ENCODE data around the gene TBC1D16.

Gene TBC1D16

GRCh38 chr17:79942591-79943346 is 92.9 kb downstream of the TBC1D16 start:
- peak; percentile 21 for DNase-seq (ENCODE audit: low read depth)
- no peak for TF ChIP-seq CTCF (IDR thresholded peaks at IDR 0.05; ENCODE audit: insufficient read depth, low read depth, low read length, missing control alignments)
- H3K4me3 ChIP-seq (ENCODE audit: low read depth, low read length): no peak overlapping the region

GRCh38 chr17:79942011-79942405 is 93.7 kb downstream of the TBC1D16 start:
- DNase-seq (ENCODE audit: low read depth): no peak
- H3K4me3 ChIP-seq (ENCODE audit: low read depth, low read length): no peak overlapping the region
- no peak for TF ChIP-seq CTCF (IDR thresholded peaks at IDR 0.05; ENCODE audit: insufficient read depth, low read depth, low read length, missing control alignments)

GRCh38 chr17:79941088-79942010 is 94.3 kb downstream of the TBC1D16 start:
- DNase-seq (ENCODE audit: low read depth): no peak
- no peak overlapping the region for H3K4me3 ChIP-seq (ENCODE audit: low read depth, low read length)
- TF ChIP-seq CTCF (IDR thresholded peaks at IDR 0.05; ENCODE audit: insufficient read depth, low read depth, low read length, missing control alignments): no peak

- no peak for TF ChIP-seq CTCF (IDR thresholded peaks at IDR 0.05; ENCODE audit: insufficient read depth, low read depth, low read length, missing control alignments)
- no peak for DNase-seq (ENCODE audit: low read depth)
- no peak overlapping the region for H3K4me3 ChIP-seq (ENCODE audit: low read depth, low read length)
These were observed 95.1 kb downstream of the TBC1D16 start for GRCh38 chr17:79940459-79941087.

GRCh38 chr17:79939755-79940458 is 95.8 kb downstream of the TBC1D16 start:
- H3K4me3 ChIP-seq (ENCODE audit: low read depth, low read length): no peak overlapping the region
- no peak for TF ChIP-seq CTCF (IDR thresholded peaks at IDR 0.05; ENCODE audit: insufficient read depth, low read depth, low read length, missing control alignments)
- DNase-seq (ENCODE audit: low read depth): no peak

- no peak overlapping the region for H3K4me3 ChIP-seq (ENCODE audit: low read depth, low read length)
- TF ChIP-seq CTCF (IDR thresholded peaks at IDR 0.05; ENCODE audit: insufficient read depth, low read depth, low read length, missing control alignments): no peak
- DNase-seq (ENCODE audit: low read depth): no peak
These were observed 96.6 kb downstream of the TBC1D16 start for GRCh38 chr17:79939094-79939435.
